HG03521 (cell line): ENCODE data around the gene RNF40.

ENCODE experiments used
- ATAC-seq: cut with Tn5 transposase; IDR thresholded peaks from one replicate; pipeline ENCODE4 v1.9.1; 2021; ENCODE audit warnings: mild to moderate bottlenecking, moderate library complexity; ENCODE audit not compliant: unreplicated experiment

Gene RNF40

DNA sequence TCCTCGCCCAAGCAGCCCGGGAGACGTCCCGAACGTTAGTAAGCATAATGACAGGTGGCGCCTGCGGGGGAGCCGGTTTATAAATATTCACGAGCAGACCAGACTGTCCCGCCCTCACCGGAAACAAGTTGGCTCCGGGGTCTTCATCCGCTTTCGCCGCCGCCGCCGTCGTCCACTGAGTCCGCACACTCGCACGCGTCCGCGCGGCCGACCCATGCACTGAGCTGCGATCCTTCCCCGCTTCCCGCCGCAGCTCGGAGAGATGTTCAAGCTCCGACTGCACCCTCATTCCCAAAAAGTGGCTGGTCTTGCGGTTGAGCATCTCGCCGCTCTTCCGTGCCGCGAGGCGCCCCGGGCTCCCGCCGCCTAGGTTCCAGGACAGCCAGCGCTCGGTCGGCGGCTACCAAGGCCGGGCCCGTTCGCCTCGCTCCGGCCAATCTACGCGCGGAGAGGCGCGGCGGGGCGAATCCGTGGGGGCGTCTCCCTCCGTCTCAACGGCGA is 645 bp upstream of the RNF40 start:
- ATAC-seq = peak; percentile 23

DNA sequence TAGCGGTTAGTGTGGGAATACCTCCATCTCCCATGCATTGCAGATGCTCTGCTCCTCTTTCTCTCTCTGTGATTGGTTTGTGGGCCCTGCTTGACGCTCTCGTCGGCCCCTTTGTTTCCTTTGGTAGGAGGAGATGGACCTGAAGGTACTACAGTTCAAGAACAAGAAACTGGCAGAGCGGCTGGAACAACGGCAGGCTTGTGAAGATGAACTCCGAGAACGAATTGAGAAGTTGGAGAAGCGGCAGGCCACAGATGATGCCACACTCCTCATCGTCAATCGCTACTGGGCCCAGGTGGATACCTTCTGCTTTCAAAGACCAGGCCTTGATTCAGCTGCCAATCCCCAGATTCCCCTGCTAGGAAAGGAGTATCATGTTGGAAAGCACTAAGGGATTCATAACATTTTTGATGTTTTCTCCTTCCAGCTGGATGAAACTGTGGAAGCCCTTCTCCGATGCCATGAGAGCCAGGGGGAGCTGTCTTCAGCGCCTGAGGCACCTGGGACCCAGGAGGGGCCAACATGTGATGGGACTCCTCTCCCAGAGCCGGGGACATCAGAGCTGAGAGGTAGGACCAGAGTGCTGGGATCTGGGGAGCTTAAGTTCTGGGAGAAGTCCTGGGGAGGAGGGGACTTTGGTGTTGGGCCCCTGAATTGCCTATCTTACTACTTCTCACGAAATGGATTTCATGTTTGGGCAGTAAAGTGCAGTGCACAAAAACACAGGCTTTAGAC is 1.0 kb downstream of the RNF40 start:
- no peak for ATAC-seq

DNA sequence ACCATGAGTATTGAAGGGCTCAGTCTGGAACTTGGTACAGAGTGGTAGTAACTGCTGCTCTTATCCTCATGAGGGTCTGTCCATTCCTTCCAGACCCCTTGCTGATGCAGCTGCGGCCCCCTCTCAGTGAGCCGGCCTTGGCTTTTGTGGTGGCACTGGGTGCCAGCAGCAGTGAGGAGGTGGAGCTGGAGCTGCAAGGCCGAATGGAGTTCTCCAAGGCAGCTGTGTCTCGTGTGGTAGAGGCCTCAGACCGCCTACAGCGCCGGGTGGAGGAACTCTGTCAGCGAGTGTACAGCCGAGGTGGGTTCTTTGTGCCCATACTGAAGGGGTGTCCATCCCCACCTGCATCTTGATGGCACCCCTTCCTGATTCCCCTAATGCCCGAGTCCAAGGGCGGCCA is 2.0 kb downstream of the RNF40 start:
- ATAC-seq = no peak

DNA sequence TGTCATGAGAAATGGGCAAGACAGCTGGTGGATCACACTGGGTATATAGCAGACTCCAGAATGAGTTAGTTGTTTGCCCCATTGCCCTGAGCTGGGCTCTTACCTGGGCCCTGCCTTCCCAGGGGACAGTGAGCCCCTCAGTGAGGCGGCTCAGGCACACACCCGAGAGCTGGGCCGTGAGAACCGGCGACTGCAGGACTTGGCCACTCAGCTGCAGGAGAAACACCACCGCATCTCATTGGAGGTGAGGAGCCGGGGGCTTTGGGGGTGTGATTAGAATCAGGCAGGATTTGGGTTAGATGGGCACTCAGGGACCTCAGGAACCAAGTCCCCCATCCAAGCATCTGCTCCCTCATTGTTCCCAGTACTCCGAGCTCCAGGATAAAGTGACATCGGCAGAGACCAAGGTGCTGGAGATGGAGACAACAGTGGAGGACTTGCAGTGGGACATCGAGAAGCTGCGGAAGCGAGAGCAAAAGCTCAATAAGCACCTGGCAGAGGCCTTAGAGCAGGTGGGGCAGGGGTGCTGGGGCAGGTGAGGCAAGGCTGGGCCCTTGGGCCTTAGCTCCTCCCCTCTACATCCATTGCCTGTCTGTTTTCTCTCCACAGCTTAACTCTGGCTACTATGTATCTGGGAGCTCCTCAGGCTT is 2.8 kb downstream of the RNF40 start:
- ATAC-seq = no peak

DNA sequence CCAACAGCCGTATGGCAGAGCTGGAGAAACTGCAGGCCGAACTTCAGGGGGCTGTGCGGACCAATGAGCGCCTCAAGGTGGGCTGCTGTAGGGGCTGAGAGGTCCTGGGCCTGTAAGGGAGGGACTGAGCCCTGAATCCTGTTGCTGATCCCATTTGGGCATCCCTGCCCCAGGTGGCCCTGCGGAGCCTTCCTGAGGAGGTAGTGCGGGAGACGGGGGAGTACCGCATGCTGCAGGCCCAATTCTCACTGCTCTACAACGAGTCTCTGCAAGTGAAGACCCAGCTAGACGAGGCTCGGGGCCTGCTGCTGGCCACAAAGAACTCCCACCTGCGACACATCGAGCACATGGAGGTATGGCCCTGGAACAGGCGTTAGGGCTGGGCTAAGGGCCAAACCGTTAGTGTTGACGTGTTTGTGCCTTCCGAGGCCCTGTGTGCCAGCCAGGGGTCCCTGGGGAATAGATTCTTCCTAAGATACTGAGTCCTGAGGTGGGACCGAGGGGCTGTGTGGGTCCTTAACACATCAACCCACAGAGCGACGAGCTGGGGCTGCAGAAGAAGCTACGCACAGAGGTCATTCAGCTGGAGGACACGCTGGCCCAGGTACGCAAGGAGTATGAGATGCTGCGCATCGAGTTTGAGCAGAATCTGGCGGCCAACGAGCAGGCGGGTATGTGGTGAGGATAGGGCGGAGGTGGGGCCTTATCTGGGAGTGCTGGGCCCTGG is 4.2 kb downstream of the RNF40 start:
- ATAC-seq = no peak

DNA sequence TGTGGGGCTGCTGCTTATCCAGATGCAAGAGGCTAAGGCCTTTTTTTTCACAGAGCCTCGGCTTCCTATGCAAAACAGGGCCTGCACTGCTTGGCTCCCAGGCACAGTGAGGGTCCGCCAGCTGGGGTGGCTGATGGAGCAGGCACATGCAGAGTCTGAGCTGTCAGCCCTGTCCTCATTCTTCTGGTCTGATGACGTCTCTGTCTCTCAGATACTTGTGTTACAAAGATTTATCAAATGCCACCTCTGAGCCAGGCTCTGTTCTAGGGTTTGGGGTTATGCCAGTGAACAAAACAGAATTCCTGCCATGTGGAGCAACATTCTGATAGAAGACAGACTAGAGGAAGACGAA is 4.8 kb downstream of the RNF40 start:
- ATAC-seq = no peak

DNA sequence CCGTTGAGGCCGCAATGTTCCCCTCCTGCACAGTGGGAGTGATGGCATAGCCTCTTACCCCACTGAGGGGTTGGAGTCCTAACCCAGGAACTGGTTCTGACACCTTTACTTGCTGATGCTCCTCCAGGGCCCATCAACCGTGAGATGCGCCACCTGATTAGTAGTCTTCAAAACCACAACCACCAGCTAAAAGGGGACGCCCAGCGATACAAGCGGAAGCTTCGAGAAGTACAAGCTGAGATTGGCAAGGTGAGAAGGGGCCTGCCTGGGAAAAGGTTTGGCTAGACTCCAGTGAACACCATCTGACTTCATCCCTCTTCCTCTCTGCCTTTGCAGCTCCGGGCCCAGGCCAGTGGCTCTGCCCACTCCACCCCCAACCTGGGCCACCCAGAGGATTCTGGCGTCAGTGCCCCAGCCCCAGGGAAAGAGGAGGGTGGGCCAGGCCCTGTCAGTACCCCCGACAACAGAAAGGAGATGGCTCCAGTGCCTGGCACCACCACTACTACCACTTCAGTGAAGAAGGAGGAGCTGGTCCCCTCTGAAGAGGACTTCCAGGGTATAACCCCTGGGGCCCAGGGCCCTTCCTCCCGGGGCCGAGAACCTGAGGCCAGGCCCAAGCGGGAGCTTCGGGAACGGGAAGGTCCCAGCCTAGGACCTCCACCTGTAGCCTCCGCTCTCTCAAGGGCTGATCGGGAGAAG is 5.8 kb downstream of the RNF40 start:
- no peak for ATAC-seq

DNA sequence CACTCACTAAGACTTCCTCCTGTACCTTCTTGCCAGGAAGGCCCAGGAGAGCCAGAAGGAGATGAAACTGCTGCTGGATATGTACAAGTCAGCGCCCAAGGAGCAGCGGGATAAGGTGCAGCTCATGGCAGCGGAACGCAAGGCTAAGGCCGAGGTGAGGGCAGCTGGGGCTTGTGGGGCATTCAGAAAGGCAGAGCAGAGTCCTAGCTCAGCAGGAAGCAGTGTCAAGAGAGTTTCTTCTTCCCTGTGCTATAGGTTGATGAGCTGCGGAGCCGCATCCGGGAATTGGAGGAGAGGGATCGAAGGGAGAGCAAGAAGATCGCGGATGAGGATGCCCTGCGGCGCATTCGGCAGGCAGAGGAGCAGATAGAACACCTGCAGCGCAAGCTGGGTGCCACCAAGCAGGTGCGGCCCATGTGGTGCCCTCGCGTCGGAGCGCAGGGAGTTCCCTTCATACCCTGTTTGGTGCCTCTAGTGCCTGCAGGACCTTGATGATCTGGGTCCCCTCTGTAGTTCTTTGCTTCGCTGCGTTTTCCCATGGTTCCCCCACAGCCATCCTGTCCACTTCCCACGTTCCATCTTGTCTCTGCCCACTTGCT is 6.6 kb downstream of the RNF40 start:
- no peak for ATAC-seq

DNA sequence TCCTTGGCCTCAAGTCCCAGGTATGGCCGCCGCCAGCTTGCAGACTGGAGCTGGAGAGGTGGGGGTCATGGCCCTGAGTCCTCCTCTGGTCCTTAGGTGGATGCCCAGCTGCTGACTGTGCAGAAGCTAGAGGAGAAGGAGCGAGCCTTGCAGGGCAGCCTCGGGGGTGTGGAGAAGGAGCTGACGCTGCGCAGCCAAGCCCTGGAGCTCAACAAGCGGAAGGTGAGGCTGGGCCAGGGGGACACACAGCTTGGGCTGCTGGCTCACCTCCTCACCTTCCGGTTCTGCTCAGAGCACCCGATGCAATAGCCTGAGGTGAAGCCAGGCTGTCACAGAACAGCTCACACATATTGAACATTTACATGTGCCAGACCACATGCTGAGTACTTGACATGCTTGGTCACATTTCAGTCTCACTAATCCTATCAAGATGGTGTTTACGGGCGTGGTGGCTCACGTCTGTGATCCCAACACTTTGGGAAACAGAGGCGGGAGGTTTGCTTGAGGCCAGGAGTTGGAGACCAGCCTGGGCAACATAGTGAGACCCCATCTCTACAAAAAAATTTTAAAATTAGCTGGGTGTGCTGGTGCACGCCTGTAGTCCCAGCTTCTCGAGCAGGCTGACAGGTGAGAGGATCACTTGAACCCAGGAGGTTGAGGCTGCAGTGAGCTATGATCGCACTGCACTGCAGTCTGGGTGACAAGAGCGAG is 7.4 kb downstream of the RNF40 start:
- no peak for ATAC-seq

DNA sequence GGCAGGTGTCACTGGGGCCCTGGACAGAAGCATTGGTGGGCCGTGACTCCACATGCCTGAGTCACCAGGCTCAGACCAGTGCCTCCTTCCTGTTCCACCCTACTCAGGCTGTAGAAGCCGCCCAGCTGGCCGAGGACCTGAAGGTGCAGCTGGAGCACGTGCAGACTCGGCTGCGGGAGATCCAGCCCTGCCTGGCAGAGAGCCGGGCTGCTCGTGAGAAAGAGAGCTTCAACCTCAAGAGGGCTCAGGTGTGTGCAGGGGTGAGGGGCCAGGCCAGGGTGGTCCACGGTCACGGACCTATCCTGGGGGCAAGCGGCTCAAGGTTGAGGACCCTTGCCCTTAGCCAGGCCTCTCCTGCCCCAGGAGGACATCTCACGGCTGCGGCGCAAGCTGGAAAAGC is 9.6 kb downstream of the RNF40 start:
- no peak for ATAC-seq

DNA sequence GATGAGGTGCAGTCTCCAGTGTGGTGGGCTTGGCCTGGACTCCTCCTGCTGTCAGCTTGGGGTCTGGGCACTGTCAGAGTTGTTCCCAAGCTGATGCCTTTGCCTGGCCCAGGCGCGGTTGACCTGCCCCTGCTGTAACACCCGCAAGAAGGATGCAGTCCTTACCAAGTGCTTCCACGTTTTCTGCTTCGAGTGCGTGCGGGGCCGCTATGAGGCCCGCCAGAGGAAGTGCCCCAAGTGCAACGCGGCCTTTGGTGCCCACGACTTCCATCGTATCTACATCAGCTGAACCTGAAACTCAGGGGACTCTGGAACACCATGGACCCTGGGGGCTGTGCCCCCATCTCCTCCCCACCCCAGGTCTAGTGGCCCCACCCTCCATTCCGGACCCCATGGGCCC is 11.7 kb downstream of the RNF40 start:
- no peak for ATAC-seq

DNA sequence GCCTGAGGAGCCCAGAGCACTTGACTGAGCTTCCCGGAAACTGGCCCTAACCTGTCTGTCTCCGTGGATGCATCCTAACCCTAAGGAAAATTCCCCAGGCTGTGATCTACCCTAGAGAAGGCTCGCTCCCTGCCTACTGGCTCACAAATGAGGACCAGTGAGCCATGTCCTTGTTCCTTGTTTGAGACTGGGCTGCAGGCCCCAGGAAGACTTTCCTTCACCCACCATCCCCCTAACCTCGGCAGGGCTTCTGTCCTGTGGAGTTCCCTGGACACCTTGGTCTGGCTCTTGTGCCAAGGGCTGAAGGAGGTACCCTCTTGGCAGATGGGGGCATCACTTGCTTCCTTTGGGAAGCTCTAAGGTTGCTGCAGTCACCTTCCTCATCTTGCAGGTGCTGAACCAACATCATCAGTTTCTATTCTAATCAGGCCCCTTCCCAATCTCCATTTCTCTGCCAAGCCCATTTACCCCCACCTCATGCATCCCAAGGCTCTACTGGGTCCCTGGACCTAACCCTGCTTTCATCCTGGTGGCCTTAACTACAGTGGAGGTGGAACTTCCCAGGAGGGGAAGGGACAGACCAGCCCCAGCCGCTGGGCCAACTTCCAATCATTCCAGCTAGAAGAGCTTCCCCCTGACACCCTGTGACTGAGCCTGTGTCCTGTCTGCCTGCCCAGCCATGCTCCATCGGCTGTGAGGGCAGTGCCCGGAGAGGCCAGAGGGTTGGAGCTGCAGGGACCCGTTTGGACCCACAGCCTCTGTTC is 12.4 kb downstream of the RNF40 start:
- no peak for ATAC-seq

DNA sequence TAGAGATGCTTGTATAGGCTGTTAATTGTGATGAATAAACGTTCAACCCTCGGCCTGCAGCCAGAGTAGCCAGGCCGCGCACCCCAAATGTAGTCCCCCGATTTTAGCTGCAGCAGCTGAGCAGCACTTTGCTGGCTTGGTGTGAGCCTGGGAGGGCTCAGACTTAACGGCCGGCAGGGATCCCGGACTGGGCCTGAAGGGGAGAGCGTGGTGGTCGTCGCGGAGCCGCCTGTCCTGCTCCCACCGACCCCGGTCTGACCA is 12.9 kb downstream of the RNF40 start:
- ATAC-seq = no peak

DNA sequence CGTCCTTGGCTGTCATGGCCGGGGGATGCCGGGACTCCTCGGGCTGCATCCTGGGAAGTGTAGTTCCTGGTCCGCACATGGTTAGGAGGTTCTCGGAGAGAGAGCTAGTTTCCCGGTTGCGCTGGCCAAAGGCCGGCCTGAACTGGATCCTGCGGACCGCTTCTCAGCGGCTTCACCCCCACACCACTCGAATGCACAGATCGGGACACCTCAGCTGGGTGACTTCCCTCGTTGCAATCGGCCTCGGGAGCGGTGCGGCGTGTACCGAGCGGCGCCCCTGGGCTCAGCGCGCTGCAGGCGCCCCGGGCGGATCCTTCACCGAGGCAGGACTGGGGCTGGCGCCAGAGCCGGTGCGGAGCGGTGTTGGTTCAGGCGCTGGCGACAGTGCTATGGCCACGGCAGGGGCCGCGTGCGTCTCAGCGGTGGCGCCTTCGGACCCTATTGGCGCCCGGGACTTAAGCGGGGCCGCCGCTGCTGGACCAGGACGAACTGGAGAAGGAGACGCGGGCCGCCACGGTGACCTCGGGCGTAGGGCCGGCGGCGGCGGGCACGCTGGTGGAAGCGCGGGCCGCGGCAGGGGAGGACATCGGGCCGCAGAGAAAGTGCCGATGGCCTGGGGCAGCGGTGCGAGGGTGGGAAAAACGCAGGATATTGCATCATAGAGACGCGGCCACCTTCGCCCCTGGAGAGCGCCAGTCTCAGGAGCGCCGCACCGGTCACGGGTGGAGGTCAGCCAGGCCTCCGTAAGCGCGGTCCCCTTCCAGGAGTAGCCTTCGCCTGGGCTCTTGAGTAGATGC is 13.5 kb downstream of the RNF40 start:
- no peak for ATAC-seq

DNA sequence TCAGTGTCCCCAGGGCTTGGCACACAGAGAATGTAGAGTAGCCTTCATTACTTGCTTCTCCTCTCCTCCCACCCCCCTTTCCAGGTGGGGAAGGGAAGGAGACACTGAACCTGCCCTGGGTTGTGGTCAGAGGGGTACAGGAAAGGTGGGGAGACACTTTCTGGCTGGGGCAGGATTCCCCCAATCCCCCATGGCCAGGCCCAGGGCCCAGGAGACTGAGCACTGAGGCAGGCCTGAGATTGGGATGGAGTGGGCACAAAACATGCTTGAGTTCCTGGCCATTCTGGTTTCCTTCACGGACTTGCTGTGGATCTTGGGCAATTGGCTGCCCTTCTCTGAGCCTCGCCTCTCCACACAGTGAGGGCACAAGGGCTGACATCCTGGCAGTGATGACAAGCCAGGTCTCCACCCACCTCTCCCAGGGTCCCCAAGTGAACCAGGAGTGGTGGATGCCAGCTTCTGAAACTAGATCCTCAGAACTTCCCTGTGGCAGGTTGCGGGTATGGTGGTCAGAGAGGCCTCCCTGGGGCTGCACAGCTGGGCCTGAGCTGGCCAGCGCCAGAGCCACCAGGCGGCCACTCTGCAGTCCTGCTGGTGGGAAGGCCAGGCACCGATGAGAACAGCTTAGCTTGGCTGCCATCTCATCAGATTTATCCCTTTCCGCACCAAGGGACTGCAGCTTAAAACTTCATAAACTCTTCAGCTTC is 15.6 kb downstream of the RNF40 start:
- no peak for ATAC-seq

DNA sequence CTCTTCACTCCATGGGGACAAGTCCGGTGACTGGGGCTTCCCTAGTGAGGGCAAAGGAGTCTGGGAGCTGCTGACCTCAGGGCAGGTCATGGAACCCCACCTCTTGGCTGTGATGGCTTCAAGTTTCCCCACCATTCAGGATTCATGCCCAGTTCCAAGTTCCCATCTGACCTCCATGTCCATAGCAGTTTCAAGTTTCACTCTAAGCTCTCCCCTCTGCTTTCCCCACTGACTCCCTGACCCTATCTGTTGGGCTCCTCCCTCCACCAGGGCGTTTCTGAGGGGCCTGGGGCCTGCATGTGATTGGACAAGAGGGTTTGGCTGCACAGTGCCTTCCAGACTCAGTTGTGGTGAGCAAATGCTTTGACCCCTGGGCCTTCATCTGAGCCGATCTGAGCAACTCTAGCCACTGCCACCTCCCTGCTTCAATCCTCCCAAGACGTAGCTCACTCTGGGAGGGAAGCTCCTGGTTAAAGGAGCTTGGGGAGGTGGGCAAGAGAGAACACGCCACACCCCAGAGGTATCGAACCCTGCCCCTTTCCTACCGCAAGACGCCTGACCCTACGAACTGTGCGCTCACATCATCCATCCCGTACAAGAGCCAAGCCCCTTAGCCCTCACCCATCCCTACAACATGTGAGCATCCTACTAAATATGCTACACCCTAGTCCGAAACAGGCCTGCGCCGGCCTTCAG is 16.6 kb downstream of the RNF40 start:
- ATAC-seq = no peak

DNA sequence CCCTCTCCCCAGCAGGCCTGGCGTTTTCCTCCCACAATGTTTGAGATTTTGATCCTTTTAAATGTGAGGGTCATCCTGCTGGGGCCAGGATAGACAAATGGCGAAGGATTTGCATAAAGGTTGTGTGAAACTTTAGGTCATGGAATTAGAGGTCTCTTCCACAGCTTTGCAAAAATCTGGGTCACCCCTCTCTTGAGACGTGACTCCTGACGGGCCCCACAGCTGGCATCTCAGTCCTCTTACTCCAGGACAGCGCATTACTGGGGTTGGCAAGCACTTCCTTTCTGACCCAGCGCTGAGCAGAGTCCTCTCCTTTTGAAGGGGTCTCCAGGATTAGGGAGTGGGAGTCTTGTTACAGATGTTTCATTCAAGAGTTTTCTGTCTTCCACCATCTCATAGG is 17.5 kb downstream of the RNF40 start:
- no peak for ATAC-seq

DNA sequence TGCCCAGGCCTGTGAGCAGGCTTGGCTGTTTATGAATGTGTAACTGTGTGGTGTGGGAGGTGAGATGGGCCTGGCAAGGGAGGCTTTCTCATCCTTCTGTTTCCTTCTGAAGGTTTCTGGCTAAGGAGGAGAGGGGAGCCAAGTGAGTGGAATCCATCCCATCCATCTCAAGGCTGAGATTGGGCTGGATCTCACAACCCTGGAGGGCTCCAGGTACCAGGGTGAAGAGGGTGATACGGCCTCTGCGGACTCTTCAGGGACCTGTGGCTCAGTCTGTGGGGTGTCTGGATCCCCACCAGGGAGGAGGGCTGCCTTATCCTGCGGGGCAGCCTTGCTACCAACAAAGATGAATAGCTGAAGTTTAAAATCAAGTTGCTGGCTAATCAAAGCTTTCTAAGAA is 17.9 kb downstream of the RNF40 start:
- no peak for ATAC-seq
